NCI-H1436 treated with DMSO at 0.1 percent for 48 hours (cell line): Measurements from ENCODE around the gene ZSCAN21.
A peak's percentile ranks its signal among the peaks of the same experiment; 100 is the strongest.

ENCODE experiments used
- DNase-seq: peaks from one replicate; lab custom pipeline; 2025; lab: John Stamatoyannopoulos, UW

ZSCAN21 gene

DNA sequence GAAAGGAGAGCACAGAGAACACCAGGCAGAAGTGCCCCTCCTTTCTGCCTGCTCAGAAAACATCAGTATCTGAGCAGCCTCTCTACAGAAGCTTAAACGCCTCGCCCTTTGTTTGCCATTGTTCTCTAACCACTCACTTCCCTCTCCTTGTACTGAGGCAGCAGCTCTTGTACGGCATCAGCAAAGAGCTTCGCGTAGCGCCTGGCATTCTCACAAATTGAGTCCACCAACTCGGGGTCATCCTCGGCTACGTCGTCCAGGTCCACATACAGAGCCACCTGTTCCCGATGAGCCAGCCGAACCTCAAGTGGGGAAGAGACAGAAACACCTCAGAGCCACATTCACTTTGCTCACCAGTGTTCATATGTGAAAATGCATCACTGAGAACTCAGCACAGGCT is 49.9 kb downstream of the ZSCAN21 start:
- no peak for DNase-seq

- peak; percentile 68 for DNase-seq
Measured at GRCh38 chr7:100100420-100101015, 50.9 kb downstream of the ZSCAN21 start.

DNA sequence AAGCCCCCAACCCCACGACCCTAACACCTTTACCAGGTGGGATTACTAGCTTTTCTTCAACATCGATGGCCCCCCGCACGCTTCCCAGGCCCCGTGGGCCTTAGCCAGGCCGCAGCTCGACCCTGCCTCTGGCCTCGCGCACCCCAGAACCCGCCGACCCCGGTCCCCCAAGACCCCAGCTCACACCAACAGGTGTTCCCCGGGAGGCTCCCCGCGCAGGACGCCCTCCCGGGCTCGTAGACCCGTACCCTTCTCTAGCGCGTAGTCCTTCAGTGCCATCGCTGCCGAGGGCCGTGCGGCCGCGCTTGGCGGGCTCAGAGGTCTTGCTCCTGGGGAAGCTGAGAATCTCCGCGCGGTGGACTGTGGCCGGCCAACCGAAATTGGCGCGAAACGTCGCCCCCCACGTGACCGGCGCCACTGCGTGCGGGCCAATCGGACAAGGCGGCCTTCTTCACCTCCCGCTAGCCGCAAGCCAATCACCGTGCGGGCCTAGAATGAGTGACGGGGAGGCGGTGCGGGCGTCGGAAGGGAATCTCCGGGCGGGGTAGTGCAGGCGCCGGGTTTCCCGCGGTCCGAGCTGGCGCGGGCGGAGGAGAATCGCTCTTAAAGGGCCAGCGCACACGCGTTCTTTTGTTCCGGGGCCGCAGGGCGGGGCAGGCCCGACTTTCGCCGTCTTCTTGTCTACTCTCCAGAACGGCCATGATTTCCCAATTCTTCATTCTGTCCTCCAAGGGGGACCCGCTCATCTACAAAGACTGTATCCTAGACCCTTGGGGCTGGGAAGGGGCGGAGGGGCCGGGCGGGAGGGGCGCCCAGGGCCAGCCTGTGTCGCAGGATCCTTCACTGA is 51.7 kb downstream of the ZSCAN21 start, which contains the start of the genes AP4M1 and MCM7:
Gene AP4M1 (plus strand): TSS at position 628 of the 847 bp plus-strand sequence. CDS start 72 bp downstream, at position 700.
Gene MCM7 (minus strand): TSS at position 382 of the 847 bp plus-strand sequence. CDS start 103 bp downstream, at position 279.
- peak; percentile 90 for DNase-seq

GRCh38 chr7:100102950-100103840 is 53.6 kb downstream of the ZSCAN21 start:
- DNase-seq, result no peak

- DNase-seq, result no peak
Measured at GRCh38 chr7:100105534-100105933, 56.0 kb downstream of the ZSCAN21 start.

GRCh38 chr7:100106633-100107032 is 57.1 kb downstream of the ZSCAN21 start:
- no peak for DNase-seq

DNA sequence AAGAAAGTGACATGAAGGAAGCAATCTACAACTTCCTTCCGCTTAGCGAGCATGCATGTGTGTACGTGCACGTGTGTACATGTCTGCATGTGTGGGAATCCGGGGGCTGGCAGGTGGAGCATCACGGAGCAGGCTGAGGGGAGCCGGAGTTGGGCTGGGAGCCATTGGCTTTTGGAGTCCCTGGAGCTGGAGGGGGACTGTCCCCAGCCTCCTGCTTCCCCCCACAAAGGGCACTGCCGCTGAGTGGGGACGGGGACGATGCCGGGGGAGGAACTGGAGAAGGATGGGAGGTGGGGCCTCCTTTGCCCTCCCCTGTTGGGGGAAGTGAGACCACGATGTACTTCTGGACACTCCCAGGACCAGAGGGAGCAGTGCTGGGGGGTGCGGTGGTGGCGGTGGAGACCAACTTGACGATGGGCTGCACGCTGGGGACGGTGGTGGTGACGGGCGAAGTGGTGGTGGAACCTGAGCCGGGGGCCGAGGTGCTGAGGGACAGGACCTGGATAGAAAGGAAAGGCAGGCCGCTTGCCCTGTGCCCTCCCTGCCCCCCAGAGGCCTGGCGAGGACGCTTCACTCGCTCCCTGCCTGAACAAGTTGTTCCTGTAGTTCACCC is 57.7 kb downstream of the ZSCAN21 start:
- no peak for DNase-seq

GRCh38 chr7:100107890-100108289 is 58.3 kb downstream of the ZSCAN21 start:
- DNase-seq, result no peak

- no peak for DNase-seq
Measured at GRCh38 chr7:100109521-100110163, 60.1 kb downstream of the ZSCAN21 start.

GRCh38 chr7:100111156-100111555 is 61.6 kb downstream of the ZSCAN21 start:
- no peak for DNase-seq

GRCh38 chr7:100111914-100112313 is 62.3 kb downstream of the ZSCAN21 start:
- no peak for DNase-seq
